T47D (cell line): ENCODE data around the gene C1orf56.

Experiments
- DNase-seq, 2 experiments: peaks; one replicate each; pipeline versions ENCODE4 v3.0.0 to v3.0.0-alpha.2; 2011 to 2012; ENCODE audit warnings: low read depth in 1 of 2, low spot score in 1 of 2
- JUND ChIP-seq: IDR thresholded peaks from 2 replicates; pipeline ENCODE4 v1.6.1; 2012; ENCODE audit warnings: low read depth
- in situ Hi-C: cut with HindIII; loops from 2 replicates; pipeline ENCODE4 v1.10.0; 2016; ENCODE audit warnings: low sequenced_read_pairs, low pct_unique_long_range_greater_than_20kb

Gene C1orf56, protein sequence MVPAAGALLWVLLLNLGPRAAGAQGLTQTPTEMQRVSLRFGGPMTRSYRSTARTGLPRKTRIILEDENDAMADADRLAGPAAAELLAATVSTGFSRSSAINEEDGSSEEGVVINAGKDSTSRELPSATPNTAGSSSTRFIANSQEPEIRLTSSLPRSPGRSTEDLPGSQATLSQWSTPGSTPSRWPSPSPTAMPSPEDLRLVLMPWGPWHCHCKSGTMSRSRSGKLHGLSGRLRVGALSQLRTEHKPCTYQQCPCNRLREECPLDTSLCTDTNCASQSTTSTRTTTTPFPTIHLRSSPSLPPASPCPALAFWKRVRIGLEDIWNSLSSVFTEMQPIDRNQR

GRCh38 chr1:151047591-151047924 is at the start of gene C1orf56:
C1orf56 (plus strand) TSS chr1:151047751; CDS start chr1:151047848, 97 bp downstream.
- in situ Hi-C loops = no loop called here
- peak; percentile 67 to 75 for DNase-seq
- TF ChIP-seq JUND = no peak

GRCh38 chr1:150997949-150998348 is 49.6 kb upstream of the C1orf56 start:
- DNase-seq = no peak
- in situ Hi-C loops = no loop called here
- TF ChIP-seq JUND = no peak

DNA sequence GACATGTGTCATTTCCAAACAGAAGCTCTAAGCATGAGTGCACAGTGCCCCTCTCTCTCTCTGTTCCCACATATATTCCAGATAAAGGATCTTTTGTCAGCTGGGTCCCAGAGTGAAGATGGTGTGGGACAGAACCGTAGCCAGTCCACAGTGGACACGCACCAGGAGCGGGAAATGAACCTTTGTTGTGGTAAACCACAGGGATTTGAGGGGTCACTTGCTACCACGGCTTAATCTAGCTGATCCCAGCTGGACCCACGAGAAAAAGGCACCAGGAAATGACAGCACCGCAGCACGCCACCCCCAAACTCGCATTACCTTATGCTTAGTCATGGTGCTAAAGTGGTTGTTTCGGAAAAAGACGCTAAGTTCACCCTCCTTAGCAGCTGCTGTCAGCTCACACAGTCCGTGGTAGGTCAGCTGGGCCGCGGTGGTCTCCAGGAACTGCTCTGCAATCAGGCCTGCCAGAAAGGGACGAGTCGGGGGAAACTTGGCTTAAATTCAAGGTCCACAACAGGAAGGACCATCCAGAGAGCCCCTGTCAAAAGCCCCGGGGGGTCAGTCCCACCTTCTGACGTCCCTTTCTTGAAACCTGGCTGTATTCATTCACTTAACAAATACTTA is 48.4 kb upstream of the C1orf56 start:
- in situ Hi-C loops = no loop called here
- TF ChIP-seq JUND = no peak
- DNase-seq = no peak

DNA sequence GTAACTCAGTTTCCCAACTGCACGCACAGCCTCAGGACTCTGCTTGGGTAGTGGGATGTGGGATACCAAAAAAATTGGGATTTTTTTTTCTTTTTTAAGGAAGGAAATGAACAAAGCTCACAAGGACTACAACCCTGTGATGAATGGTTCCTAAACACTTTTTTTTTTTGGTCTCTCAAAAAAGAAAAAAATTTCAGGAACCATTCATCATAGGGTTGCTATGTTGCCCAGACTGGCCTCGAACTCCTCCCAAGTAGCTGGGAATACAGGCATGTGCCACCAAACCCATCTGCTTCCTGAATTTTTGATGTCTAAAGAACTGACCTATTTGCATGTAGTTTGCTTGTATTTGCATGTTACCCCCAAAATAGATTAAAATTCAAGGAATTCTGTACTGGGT is 47.6 kb upstream of the C1orf56 start:
- DNase-seq = no peak
- in situ Hi-C loops = no loop called here
- TF ChIP-seq JUND = no peak

DNA sequence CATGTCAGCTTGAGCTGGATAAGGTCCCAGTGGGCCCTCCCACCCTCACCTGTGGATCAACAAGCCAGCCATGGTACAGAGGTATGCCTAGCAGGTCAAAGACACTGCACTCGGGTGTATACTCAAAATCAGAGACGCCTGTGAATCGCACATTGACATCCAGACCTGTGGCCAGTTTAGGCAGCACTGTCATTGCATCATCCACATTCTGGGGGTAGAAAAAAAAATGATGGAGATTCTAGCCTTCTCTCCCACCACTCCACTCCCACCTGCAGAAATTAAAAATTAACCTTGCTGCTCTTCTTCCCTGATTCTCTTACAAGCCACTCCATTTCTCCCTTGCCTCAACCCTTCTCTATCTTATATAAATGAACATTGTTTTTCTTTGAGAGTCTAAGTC is 47.1 kb upstream of the C1orf56 start:
- no peak for DNase-seq
- no peak for TF ChIP-seq JUND
- in situ Hi-C loops = no loop called here

GRCh38 chr1:151001602-151002001 is 45.9 kb upstream of the C1orf56 start:
- no peak for TF ChIP-seq JUND
- in situ Hi-C loops = no loop called here
- DNase-seq = no peak

DNA sequence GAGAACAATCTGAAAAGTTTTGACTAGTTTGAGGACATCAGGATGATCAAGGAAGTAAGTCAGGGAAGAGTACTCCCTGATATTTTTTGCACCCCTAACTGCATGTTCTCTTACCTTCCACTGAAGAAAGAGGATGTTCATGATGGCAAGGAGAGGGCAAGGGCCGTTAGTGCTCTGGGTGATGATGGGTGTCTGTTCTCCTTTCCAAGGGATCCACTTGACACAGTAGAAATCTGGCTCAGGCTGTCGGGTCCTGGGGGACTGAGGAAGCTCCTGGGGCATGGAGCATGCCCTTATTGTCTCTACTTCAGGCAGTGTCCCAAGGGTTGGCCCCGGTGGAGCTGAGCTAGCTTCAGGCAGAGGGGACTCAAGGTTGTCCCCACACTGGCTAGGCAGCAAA is 45.5 kb upstream of the C1orf56 start:
- in situ Hi-C loops = no loop called here
- DNase-seq = no peak
- no peak for TF ChIP-seq JUND

DNA sequence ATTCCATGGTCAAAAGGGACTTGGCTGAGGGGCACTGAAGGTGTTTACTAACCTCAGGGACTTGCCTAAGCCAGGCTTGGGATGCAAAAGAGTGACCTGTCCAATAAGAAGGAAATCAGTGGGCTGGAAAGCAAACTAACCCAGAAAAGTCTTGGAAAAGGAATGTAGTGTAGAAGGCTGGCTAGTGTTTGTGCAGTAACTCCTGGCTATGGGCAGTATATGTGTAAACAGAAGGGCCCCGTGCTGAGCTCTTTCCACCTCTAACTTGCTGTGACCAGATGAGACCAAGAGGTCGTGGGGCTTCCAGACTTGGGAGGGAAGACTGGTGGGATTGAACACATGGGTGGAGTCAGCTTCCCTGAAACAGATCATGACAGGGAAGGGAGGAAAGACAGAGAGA is 44.9 kb upstream of the C1orf56 start:
- DNase-seq = peak in 1 of 2 experiments; percentile 20
- no peak for TF ChIP-seq JUND
- in situ Hi-C loops = no loop called here

DNA sequence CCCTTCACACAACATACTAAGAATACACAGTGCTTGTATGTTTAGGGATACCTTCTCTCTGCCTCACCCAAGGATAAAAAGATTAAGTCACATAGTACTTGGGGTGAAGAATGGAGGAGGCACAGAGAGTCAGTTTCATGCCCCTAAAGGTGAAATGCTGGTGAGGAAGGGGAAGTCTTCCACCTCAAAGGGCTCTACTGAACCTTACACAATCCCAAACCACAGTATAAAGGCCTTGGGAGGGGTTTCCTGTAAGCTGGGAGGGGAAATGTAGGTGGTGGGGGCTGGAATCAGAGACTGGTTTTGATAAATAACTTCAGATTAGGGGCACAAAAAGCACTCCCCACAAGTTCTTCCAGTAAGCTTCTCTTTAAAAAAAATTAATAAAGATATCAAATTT is 44.4 kb upstream of the C1orf56 start:
- TF ChIP-seq JUND = no peak
- in situ Hi-C loops = no loop called here
- DNase-seq = no peak

GRCh38 chr1:151005729-151006319 is 41.7 kb upstream of the C1orf56 start:
- no peak for TF ChIP-seq JUND
- in situ Hi-C loops = no loop called here
- peak in 1 of 2 experiments; percentile 43 for DNase-seq

DNA sequence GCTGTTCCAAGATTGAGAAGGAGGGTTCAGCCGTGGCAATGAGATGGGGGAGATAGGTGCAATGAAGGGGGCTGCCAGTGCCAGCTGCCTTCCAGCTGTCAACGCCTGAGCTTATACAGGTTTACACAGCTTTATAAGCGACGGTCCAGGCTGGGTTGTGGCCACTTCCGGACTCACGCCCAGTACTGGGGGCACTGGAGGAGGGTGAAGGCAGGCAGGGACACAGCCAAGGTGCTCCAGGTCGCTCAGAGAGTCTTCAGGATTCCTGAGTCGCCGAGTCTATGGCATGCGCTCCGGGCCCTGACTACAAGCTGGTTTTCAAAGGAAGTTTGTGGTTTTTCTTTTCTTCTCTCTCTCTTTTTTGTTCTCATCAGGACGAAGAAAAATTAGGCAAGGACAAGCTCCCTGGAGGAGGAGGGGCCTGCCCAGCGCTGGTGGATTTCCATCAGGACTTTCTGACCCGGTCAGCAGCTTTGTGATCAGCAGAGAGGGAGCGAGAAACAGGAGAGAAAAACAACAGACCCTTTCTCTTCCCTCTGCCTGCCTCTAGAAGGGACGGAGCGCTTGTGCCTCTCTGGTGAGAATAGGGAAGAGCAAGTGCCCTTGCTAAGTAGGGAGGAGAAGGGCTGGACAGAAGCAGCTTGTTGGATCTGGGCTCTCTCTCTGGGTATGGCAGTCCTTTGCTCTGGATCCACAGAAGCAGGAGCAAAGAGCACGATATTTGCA is 41.1 kb upstream of the C1orf56 start, which contains the start of gene MINDY1:
Gene MINDY1, minus strand, starts transcription at position 576 of the 726 bp plus-strand sequence. CDS start 4,285 bp downstream, outside the sequence.
- TF ChIP-seq JUND = no peak
- DNase-seq = peak; percentile 82 to 94
- in situ Hi-C loops = no loop called here

DNA sequence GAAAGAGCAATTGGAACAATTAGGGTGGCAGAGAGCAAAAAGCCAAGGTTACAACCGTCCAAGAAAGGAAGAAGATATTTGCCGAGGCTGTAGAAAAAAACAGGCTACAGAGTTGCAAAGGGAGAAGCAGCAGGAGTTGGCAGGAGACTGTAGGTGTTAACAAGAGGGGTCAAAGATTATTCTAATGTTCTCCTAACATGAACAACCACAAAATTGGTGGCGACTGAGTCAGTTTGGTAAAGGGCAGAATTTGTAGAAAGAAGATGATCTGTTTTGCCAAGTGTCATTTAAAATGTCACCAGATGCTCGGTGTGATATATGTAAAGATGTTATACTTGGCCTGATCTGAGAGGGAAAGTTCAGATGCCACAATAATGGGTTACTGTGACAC is 39.7 kb upstream of the C1orf56 start:
- TF ChIP-seq JUND = no peak
- DNase-seq = no peak
- in situ Hi-C loops = no loop called here
